ENCODE results near the gene NFIB. TPM values are rescaled to one million over a fixed set of nuclear protein-coding genes. Genes with fewer than 3 reads are reported as not detected.

Gene NFIB
- total RNA-seq, 2 donors from 2014 or later = 5.3 to 14.1 TPM

DNA sequence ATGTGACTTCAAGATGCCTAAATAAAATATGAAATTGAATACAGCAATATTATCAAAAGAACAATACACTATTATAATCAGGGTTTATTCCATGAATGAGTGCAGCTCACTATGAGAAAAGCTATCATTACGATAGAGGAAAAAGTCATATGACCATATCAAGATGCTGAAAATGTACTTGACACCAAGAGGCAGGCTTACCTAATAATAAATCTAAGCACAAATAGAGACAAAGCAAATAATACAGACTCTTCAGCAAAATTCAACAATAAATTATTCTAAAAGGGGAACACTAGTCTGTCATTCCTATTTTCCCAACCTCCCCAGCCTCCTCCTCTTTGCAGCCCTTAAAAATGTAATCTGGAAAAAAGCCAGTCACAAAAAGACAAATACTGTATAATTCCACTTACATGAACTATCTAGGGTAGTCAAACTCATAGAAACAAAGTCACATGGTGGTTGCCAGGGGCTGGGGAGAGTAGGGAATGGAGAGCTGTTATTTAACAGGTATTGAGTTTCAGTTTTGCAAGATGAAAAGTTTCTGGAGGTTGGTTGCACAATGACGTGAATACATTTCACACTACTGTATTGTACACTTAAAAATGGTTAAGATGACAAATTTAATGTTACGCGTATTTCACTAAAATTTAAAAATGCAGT, 148.4 kb downstream of the NFIB start:
- Mint-ChIP-seq H3K9me3 (no peaks in the 10 kb centered on the region), H3K4me1 (no peaks in the 10 kb centered on the region), H3K36me3 (ENCODE audit: low read depth) (no peaks in the 10 kb centered on the region), H3K27me3 (ENCODE audit: insufficient read depth) (no peaks in the 10 kb centered on the region), H3K4me3 (no peak overlapping the region), H3K27ac (no peak overlapping the region)
- H3K9me3 ChIP-seq (ENCODE audit: control insufficient read depth, low read length) = no peaks in the 10 kb centered on the region
- H3K27ac ChIP-seq (ENCODE audit: low read depth, low read length) = no peak overlapping the region
- TF ChIP-seq CTCF (conservative IDR thresholded peaks at IDR 0.05) = no peak
- no peak overlapping the region for H3K4me3 ChIP-seq (ENCODE audit: low read length)
- H3K36me3 ChIP-seq (ENCODE audit: control insufficient read depth, insufficient read depth, low read length) = no peaks in the 10 kb centered on the region
- WGBS, 2 experiments (ENCODE audit: insufficient coverage in 1 of 2, insufficient read length in 1 of 2) = 93% methylated on average over 4 of the region's 4 CpGs; no CpG with 5 or more reads in 1 of the 2 experiments
- no peak for DNase-seq
- H3K9ac ChIP-seq (ENCODE audit: extremely low read depth, low read length, poor library complexity, severe bottlenecking) = no peak overlapping the region
- H3K4me1 ChIP-seq (ENCODE audit: control insufficient read depth, insufficient read depth, low read length) = no peaks in the 10 kb centered on the region
- no peaks in the 10 kb centered on the region for H3K27me3 ChIP-seq (ENCODE audit: control insufficient read depth, insufficient read depth, low read length, poor library complexity, severe bottlenecking)

DNA sequence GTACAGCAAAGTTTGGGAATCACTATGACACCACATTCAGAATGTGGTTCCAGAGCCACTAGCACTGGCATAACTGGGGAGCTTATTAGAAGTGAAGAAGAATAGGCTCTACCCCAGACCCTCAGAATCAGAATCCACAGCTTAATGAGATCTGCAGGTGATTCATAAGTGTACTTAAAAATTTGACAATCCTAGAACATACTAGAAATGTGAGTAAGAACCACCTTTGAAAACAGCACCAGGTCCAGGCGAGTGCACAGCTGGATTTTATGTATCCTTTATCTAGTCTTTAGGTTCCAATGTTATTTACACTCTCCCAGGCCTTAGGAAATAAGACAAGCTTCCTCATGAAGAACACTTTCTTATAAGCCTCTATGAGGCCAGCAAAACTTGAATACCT, 149.0 kb downstream of the NFIB start:
- no peak overlapping the region for H3K4me3 ChIP-seq (ENCODE audit: low read length)
- WGBS, 2 experiments (ENCODE audit: insufficient coverage in 1 of 2, insufficient read length in 1 of 2) = 78 to 92% methylated on average over 1 of the region's 1 CpG
- no peak for DNase-seq
- TF ChIP-seq CTCF (conservative IDR thresholded peaks at IDR 0.05) = no peak
- Mint-ChIP-seq H3K4me3 (no peak overlapping the region), H3K4me1 (no peaks in the 10 kb centered on the region), H3K27ac (no peak overlapping the region), H3K9me3 (no peaks in the 10 kb centered on the region), H3K36me3 (ENCODE audit: low read depth) (no peaks in the 10 kb centered on the region), H3K27me3 (ENCODE audit: insufficient read depth) (no peaks in the 10 kb centered on the region)
- no peaks in the 10 kb centered on the region for H3K9me3 ChIP-seq (ENCODE audit: control insufficient read depth, low read length)
- no peaks in the 10 kb centered on the region for H3K27me3 ChIP-seq (ENCODE audit: control insufficient read depth, insufficient read depth, low read length, poor library complexity, severe bottlenecking)
- no peak overlapping the region for H3K27ac ChIP-seq (ENCODE audit: low read depth, low read length)
- no peak overlapping the region for H3K9ac ChIP-seq (ENCODE audit: extremely low read depth, low read length, poor library complexity, severe bottlenecking)
- no peaks in the 10 kb centered on the region for H3K4me1 ChIP-seq (ENCODE audit: control insufficient read depth, insufficient read depth, low read length)
- H3K36me3 ChIP-seq (ENCODE audit: control insufficient read depth, insufficient read depth, low read length) = no peaks in the 10 kb centered on the region

DNA sequence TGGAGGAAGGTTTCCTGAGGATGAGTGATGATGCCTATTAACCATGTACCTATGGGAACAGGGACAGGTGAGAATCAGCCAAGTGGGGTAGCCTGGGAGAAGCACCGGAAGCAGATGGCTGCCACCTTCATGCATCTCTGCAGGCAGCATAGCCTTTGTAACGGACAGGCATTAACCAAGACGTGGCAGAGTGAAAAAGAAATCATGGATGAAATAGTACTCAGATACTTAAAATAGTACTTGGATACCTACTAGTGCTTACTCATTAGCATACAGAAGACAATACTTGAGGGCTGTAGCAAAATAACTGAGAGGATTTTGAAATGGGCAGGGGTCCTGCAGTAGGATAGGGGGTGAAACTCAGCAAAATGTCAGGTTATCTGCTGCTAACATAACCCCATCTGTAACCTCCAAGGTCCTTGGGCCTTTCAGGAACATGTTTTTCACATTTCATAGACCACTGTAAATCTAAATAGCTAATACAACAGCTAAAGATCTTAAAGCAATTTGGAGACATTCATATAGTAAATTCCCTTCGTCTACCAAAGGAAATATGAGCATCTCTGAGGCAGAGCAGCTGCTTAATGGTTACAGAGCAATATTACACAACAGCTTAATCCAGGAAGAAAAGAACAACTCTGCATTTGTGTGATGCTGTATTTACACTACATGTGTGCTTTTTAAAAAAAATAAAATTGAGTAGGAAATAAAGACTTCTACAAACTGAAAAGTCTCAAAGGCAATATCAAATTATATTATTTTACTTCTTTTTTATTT, 154.3 kb downstream of the NFIB start:
- H3K27me3 Mint-ChIP-seq (ENCODE audit: insufficient read depth) = peaks cover 3% of the 10 kb centered on the region
- H3K27ac ChIP-seq (ENCODE audit: low read depth, low read length) = no peak overlapping the region
- H3K36me3 Mint-ChIP-seq (ENCODE audit: low read depth) = no peaks in the 10 kb centered on the region
- no peak for TF ChIP-seq CTCF (conservative IDR thresholded peaks at IDR 0.05)
- H3K9me3 Mint-ChIP-seq = no peaks in the 10 kb centered on the region
- no peak overlapping the region for H3K9ac ChIP-seq (ENCODE audit: extremely low read depth, low read length, poor library complexity, severe bottlenecking)
- no peak overlapping the region for H3K27ac Mint-ChIP-seq
- H3K4me3 ChIP-seq (ENCODE audit: low read length) = no peak overlapping the region
- no peak overlapping the region for H3K4me3 Mint-ChIP-seq
- peaks cover 21% of the 10 kb centered on the region for H3K4me1 Mint-ChIP-seq
- H3K36me3 ChIP-seq (ENCODE audit: control insufficient read depth, insufficient read depth, low read length) = no peaks in the 10 kb centered on the region
- no peaks in the 10 kb centered on the region for H3K9me3 ChIP-seq (ENCODE audit: control insufficient read depth, low read length)
- peaks cover 2% of the 10 kb centered on the region for H3K4me1 ChIP-seq (ENCODE audit: control insufficient read depth, insufficient read depth, low read length)
- peaks cover 24% of the 10 kb centered on the region for H3K27me3 ChIP-seq (ENCODE audit: control insufficient read depth, insufficient read depth, low read length, poor library complexity, severe bottlenecking)
- no peak for DNase-seq
- WGBS, 2 experiments (ENCODE audit: insufficient coverage in 1 of 2, insufficient read length in 1 of 2) = 95 to 100% methylated on average over 1 to 4 of the region's 4 CpGs

Measured in endodermal cell (in vitro differentiated cells).